Neuron (in vitro differentiated cells): ENCODE data around the gene SKAP1.
"Not testable (repeated sequence)": the region's sequence is repeated elsewhere in the genome, so short reads cannot be mapped to it uniquely, and the experiment has no call there.

Experiments used
- H2AFZ ChIP-seq: one replicate; pipeline ENCODE4 v1.6.1; 2013; ENCODE audit warnings: low read depth, mild to moderate bottlenecking, inconsistent platforms, low read length, moderate library complexity
- H3K27me3 ChIP-seq: one replicate; pipeline ENCODE4 v1.6.1; 2013; ENCODE audit warnings: low read length; ENCODE audit not compliant: insufficient read depth
- H3K36me3 ChIP-seq: one replicate; pipeline ENCODE4 v1.6.1; 2013; ENCODE audit warnings: low read length; ENCODE audit not compliant: insufficient read depth
- H3K4me1 ChIP-seq: one replicate; pipeline ENCODE4 v1.6.1; 2013; ENCODE audit warnings: low read length; ENCODE audit not compliant: insufficient read depth
- H3K4me3 ChIP-seq: 2 replicates; pipeline ENCODE4 v1.5.1; 2013; ENCODE audit warnings: mild to moderate bottlenecking, low read length, moderate library complexity
- H3K9me3 ChIP-seq: one replicate; pipeline ENCODE4 v1.6.1; 2013; ENCODE audit warnings: low read length

SKAP1 gene

GRCh38 chr17:48258331-48258730 is 171.7 kb downstream of the SKAP1 start:
- H3K36me3 ChIP-seq: no peaks in the 10 kb centered on the region
- H3K9me3 ChIP-seq: no peaks in the 10 kb centered on the region
- H2AFZ ChIP-seq: no peak overlapping the region
- H3K4me3 ChIP-seq: no peak overlapping the region
- peaks cover 6% of the 10 kb centered on the region for H3K4me1 ChIP-seq
- H3K27me3 ChIP-seq: peaks cover 22% of the 10 kb centered on the region

- no peaks in the 10 kb centered on the region for H3K4me1 ChIP-seq
Measured at GRCh38 chr17:48255759-48256158, 174.3 kb downstream of the SKAP1 start.

DNA sequence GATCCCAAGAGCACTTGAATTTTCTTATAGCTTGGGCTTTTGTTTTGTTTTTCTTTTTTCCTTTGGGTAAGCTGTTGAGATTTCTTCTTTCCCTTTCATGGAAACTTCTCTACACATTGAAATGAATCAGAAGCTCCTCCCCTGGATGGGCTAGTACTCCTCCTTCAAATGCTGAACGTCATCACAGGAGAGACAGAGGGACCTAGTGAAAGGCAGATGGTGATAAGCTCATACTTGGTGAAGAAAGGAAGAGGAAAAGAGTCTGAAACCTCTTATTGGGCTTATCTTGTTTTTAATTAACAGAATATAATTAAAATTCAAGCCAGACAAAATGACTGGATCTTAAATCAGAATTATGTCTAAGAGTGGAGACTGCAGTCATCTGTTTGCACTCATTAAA is 175.1 kb downstream of the SKAP1 start:
- H3K9me3 ChIP-seq: no peaks in the 10 kb centered on the region
- H3K4me1 ChIP-seq: no peaks in the 10 kb centered on the region
- H3K4me3 ChIP-seq: no peak overlapping the region
- H2AFZ ChIP-seq: no peak overlapping the region
- peaks cover 34% of the 10 kb centered on the region for H3K27me3 ChIP-seq
- no peaks in the 10 kb centered on the region for H3K36me3 ChIP-seq

More at GRCh38 chr17:48255759-48256158, 174.3 kb downstream of the SKAP1 start:
- Histone ChIP-seq H3K9me3 (no peaks in the 10 kb centered on the region), H2AFZ (no peak overlapping the region), H3K4me3 (no peak overlapping the region), H3K36me3 (no peaks in the 10 kb centered on the region), H3K27me3 (peaks cover 34% of the 10 kb centered on the region)

- no peaks in the 10 kb centered on the region for H3K36me3 ChIP-seq
- no peaks in the 10 kb centered on the region for H3K9me3 ChIP-seq
- peaks cover 34% of the 10 kb centered on the region for H3K27me3 ChIP-seq
- H2AFZ ChIP-seq: no peak overlapping the region
- H3K4me1 ChIP-seq: no peaks in the 10 kb centered on the region
- no peak overlapping the region for H3K4me3 ChIP-seq
Measured at GRCh38 chr17:48253975-48254374, 176.0 kb downstream of the SKAP1 start.

GRCh38 chr17:48251950-48252349 is 178.1 kb downstream of the SKAP1 start:
- no peaks in the 10 kb centered on the region for H3K4me1 ChIP-seq
- no peaks in the 10 kb centered on the region for H3K36me3 ChIP-seq
- H3K27me3 ChIP-seq: peaks cover 22% of the 10 kb centered on the region
- no peaks in the 10 kb centered on the region for H3K9me3 ChIP-seq
- H2AFZ ChIP-seq: no peak overlapping the region
- no peak overlapping the region for H3K4me3 ChIP-seq

DNA sequence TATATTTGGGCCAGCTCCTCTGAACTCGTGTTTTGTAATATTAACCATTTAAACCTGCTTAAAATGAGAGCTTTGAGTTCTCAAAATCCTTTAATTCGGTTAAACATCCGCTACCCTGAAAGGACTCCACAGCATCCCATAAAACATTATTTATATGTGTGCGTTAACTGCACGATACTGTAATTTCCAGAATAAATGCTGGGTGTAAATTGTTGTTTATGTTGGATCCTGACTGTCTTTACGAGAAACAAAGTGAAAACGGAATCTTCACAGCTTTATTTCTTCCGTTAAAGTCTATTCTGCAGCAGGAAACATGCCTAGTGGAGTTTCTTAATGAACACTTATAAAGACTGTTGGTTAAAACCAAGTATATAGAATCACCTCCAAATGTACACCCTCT is 179.1 kb downstream of the SKAP1 start:
- no peaks in the 10 kb centered on the region for H3K9me3 ChIP-seq
- H3K27me3 ChIP-seq: peaks cover 21% of the 10 kb centered on the region
- H3K4me1 ChIP-seq: no peaks in the 10 kb centered on the region
- no peaks in the 10 kb centered on the region for H3K36me3 ChIP-seq
- no peak overlapping the region for H3K4me3 ChIP-seq
- no peak overlapping the region for H2AFZ ChIP-seq

DNA sequence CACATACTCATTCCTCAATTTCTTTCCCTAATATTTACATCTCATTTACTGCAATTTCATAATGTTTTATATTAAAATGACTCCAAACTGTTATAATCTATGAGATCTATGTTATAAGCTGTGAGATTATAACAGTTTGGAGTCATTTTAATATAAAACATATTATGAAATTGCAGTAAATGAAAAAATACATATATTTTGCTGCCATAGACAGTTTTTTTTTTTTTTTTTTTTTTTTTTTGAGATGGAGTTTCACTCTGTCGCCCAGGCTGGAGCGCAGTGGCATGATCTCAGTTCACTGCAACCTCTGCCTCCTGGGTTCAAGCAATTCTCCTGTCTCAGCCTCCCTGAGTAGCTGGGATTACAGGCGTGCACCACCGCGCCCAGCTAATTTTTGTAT is 180.0 kb downstream of the SKAP1 start:
- H3K9me3 ChIP-seq, H3K4me1 ChIP-seq, H3K4me3 ChIP-seq, H3K36me3 ChIP-seq, H2AFZ ChIP-seq: not testable (repeated sequence)
- H3K27me3 ChIP-seq: peaks cover 21% of the 10 kb centered on the region

DNA sequence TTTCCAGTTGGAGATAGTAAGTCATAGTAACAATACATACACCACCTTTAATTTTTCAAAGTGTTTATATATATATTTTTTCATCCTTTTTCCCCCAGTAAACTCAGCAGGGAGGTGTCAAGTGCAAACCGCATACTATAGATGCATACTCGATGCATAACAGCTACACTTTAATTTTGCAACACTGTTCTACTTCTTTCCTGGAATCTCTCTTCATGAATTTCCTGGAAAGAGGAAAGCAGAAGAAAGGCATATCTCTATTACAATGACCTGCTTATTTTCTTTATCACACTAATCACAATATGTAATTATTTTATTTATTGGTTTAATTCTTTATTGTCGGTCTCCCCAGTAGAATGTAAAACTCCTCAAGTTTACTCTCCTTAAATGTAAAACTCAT is 182.4 kb downstream of the SKAP1 start:
- Histone ChIP-seq H3K9me3 (no peaks in the 10 kb centered on the region), H2AFZ (no peak overlapping the region), H3K27me3 (peaks cover 29% of the 10 kb centered on the region), H3K4me3 (no peak overlapping the region), H3K4me1 (no peaks in the 10 kb centered on the region), H3K36me3 (no peaks in the 10 kb centered on the region)

- no peaks in the 10 kb centered on the region for H3K4me1 ChIP-seq
- H3K9me3 ChIP-seq: no peaks in the 10 kb centered on the region
- H3K36me3 ChIP-seq: no peaks in the 10 kb centered on the region
- H2AFZ ChIP-seq: no peak overlapping the region
- H3K4me3 ChIP-seq: no peak overlapping the region
- peaks cover 25% of the 10 kb centered on the region for H3K27me3 ChIP-seq
Measured at GRCh38 chr17:48247038-48247437, 183.0 kb downstream of the SKAP1 start.

DNA sequence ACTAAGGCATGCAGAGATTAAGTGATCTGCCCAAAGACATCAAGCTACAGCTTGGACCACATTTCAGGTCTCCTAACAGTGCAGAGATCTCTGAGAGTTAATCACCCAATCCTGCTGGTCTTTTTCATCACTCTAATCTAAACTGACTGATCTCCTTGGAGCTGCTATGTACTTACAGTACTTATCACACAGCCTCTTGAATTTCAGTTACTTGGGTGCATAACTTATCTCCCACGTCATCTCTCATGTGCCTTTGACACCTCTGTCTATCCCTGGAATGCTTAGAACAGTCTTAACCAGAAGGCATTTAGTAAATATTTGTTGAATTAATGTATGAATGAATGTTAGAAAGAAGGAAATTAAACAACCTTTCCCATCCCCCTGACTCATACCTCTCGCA is 183.4 kb downstream of the SKAP1 start:
- H3K27me3 ChIP-seq: peaks cover 23% of the 10 kb centered on the region
- no peak overlapping the region for H3K4me3 ChIP-seq
- no peaks in the 10 kb centered on the region for H3K36me3 ChIP-seq
- H3K9me3 ChIP-seq: no peaks in the 10 kb centered on the region
- no peaks in the 10 kb centered on the region for H3K4me1 ChIP-seq
- H2AFZ ChIP-seq: no peak overlapping the region

GRCh38 chr17:48245465-48246033 is 184.5 kb downstream of the SKAP1 start:
- not testable (repeated sequence) for H3K4me3 ChIP-seq, H3K36me3 ChIP-seq, H2AFZ ChIP-seq, H3K4me1 ChIP-seq, H3K9me3 ChIP-seq
- H3K27me3 ChIP-seq: peaks cover 20% of the 10 kb centered on the region

- Histone ChIP-seq H3K4me1 (peaks cover 2% of the 10 kb centered on the region), H3K9me3 (no peaks in the 10 kb centered on the region), H3K27me3 (peaks cover 25% of the 10 kb centered on the region), H3K36me3 (no peaks in the 10 kb centered on the region), H2AFZ (no peak overlapping the region), H3K4me3 (no peak overlapping the region)
Measured at GRCh38 chr17:48244814-48245213, 185.2 kb downstream of the SKAP1 start.

DNA sequence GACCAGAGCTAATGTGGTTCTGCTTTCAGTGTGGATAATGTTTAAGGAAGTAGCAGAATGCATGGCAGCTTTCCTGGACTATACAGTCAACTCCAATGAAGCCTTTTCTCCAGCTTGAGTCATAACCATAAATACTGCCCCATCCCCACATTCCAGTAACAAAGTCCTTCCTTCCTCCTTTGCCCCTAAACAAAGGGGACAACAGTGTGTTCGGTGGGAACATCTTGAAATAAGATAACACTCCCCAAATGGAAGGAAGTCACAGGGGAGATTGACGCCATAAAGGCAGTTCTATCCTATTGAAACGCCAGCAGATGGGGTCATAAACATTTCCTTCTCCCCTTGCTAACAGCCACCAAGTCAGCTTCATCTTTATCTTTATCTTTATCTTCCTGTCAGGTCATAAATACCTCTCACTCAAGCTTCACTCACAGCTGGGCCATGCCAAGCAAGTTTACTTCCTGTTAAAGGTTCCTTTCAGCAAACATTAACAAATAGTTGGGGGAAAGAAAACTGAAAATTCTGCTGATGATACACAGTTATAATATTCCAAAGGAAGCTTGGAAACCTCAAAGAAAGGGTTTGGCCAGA is 185.8 kb downstream of the SKAP1 start:
- Histone ChIP-seq H3K4me3 (no peak overlapping the region), H3K36me3 (no peaks in the 10 kb centered on the region), H3K4me1 (peaks cover 2% of the 10 kb centered on the region), H3K9me3 (no peaks in the 10 kb centered on the region), H2AFZ (no peak overlapping the region), H3K27me3 (peaks cover 25% of the 10 kb centered on the region)
